Breast epithelium (tissue), 4 donors: ENCODE measurements around the gene UBL3. TPM values are rescaled to one million over a fixed set of nuclear protein-coding genes. Genes with fewer than 3 reads are reported as not detected.
A peak's percentile ranks its signal among the peaks of the same experiment; 100 is the strongest.

ENCODE experiments used
- DNase-seq, 2 donors: peaks; one replicate each; pipeline ENCODE4 v3.0.0-alpha.2; 2019; ENCODE audit warnings: low spot score in 2 of 2
- H3K27ac ChIP-seq, 2 donors: fragments of 200-600 bp; sonication (generic) in 1 of 2; one replicate each; pipeline ENCODE4 v1.5.1; 2016 to 2019; ENCODE audit warnings: mild to moderate bottlenecking in 1 of 2
- H3K27me3 ChIP-seq, 2 donors: fragments of 200-600 bp; sonication (generic) in 1 of 2; one replicate each; pipeline versions ENCODE4 v1.5.1 to v1.6.0; 2017 to 2019; ENCODE audit warnings: control low read depth in 1 of 2, mild to moderate bottlenecking in 1 of 2
- H3K36me3 ChIP-seq: fragments of 200-600 bp; one replicate; pipeline ENCODE4 v1.5.1; 2019
- H3K4me1 ChIP-seq, 2 donors: fragments of 200-600 bp; sonication (generic); one replicate each; pipeline ENCODE4 v1.5.1; 2016 to 2019; ENCODE audit warnings: control low read depth in 1 of 2
- H3K4me3 ChIP-seq, 3 donors: fragments of 200-600 bp; sonication (generic); 1 replicate in 2 of 3; 2 replicates in 1 of 3; pipeline ENCODE4 v1.5.1; 2016 to 2019; ENCODE audit warnings: mild to moderate bottlenecking in 3 of 3, moderate library complexity in 2 of 3
- H3K9me3 ChIP-seq, 2 donors: fragments of 200-600 bp; sonication (generic) in 1 of 2; one replicate each; pipeline ENCODE4 v1.5.1; 2016 to 2019; ENCODE audit warnings: control low read depth in 1 of 2
- CTCF ChIP-seq, 3 donors: fragments of 450-650 bp; IDR thresholded peaks; one replicate each; pipeline ENCODE4 v1.5.1; 2016 to 2017; ENCODE audit warnings: antibody characterized with exemption in 3 of 3, mild to moderate bottlenecking in 3 of 3, moderate library complexity in 3 of 3
- POLR2A ChIP-seq: fragments of 450-650 bp; IDR thresholded peaks from one replicate; pipeline ENCODE4 v1.6.1; 2016; ENCODE audit warnings: antibody characterized with exemption, mild to moderate bottlenecking, moderate library complexity
- POLR2AphosphoS5 ChIP-seq, 3 donors: sonication (generic); formaldehyde crosslinking; IDR thresholded peaks; one replicate each; pipeline ENCODE4 v1.6.1; 2017; ENCODE audit warnings: antibody characterized with exemption in 3 of 3
- intact Hi-C: fragments of 100-400 bp; cut with DNase I; formaldehyde crosslinking; loops from one replicate; pipeline ENCODE4 v1.15.1; 2023; ENCODE audit warnings: low total_unique reads
- total RNA-seq, 3 donors: library from RNA; depleted of rRNA; stranded (reverse); fragments of >200 nt; gene quantifications; one replicate each; pipeline ENCODE4 v1.1.0, GENCODE V29; 2016

The UBL3 gene
- total RNA-seq, 3 donors from 2014 or later = 32.4 to 60.7 (median 36.6) TPM

GRCh38 chr13:29858231-29858630 lies 7.8 kb upstream of the UBL3 start:
- Histone ChIP-seq H3K36me3 (no peaks in the 10 kb centered on the region), H3K4me1 (no peaks in the 10 kb centered on the region), H3K4me3 (no peak overlapping the region), H3K9me3 (no peaks in the 10 kb centered on the region), H3K27ac (no peak overlapping the region), H3K27me3 (no peaks in the 10 kb centered on the region)
- intact Hi-C loops = no loop called here
- DNase-seq = no peak
- no peak for TF ChIP-seq CTCF (IDR thresholded peaks at IDR 0.05)
- TF ChIP-seq POLR2AphosphoS5 (IDR thresholded peaks at IDR 0.05) = no peak
- no peak for TF ChIP-seq POLR2A

GRCh38 chr13:29857085-29857484 lies 6.7 kb upstream of the UBL3 start:
- DNase-seq = no peak
- intact Hi-C loops = no loop called here
- Histone ChIP-seq H3K4me1 (no peaks in the 10 kb centered on the region), H3K9me3 (no peaks in the 10 kb centered on the region), H3K4me3 (no peak overlapping the region), H3K27me3 (no peaks in the 10 kb centered on the region), H3K27ac (no peak overlapping the region), H3K36me3 (no peaks in the 10 kb centered on the region)
- TF ChIP-seq POLR2AphosphoS5 (IDR thresholded peaks at IDR 0.05) = no peak
- no peak for TF ChIP-seq CTCF (IDR thresholded peaks at IDR 0.05)
- TF ChIP-seq POLR2A = no peak

- Histone ChIP-seq H3K27me3 (no peaks in the 10 kb centered on the region), H3K9me3 (no peaks in the 10 kb centered on the region), H3K27ac (no peak overlapping the region), H3K36me3 (no peaks in the 10 kb centered on the region), H3K4me1 (no peaks in the 10 kb centered on the region), H3K4me3 (no peak overlapping the region)
- intact Hi-C loops = no loop called here
- no peak for DNase-seq
- no peak for TF ChIP-seq CTCF (IDR thresholded peaks at IDR 0.05)
- no peak for TF ChIP-seq POLR2A
- no peak for TF ChIP-seq POLR2AphosphoS5 (IDR thresholded peaks at IDR 0.05)
Observed at GRCh38 chr13:29856426-29856825, 6.0 kb upstream of the UBL3 start.

GRCh38 chr13:29855784-29856183 lies 5.4 kb upstream of the UBL3 start:
- intact Hi-C loops = no loop called here
- Histone ChIP-seq H3K9me3 (no peaks in the 10 kb centered on the region), H3K4me3 (no peak overlapping the region), H3K27ac (peak overlapping the region; percentile 2 to 48), H3K4me1 (no peaks in the 10 kb centered on the region), H3K27me3 (no peaks in the 10 kb centered on the region), H3K36me3 (no peaks in the 10 kb centered on the region)
- no peak for DNase-seq
- TF ChIP-seq CTCF (IDR thresholded peaks at IDR 0.05) (no peak), POLR2A (no peak), POLR2AphosphoS5 (IDR thresholded peaks at IDR 0.05) (no peak)

GRCh38 chr13:29855009-29855408 lies 4.6 kb upstream of the UBL3 start:
- Histone ChIP-seq H3K27ac (no peak overlapping the region), H3K27me3 (no peaks in the 10 kb centered on the region), H3K4me1 (no peaks in the 10 kb centered on the region), H3K9me3 (no peaks in the 10 kb centered on the region), H3K4me3 (no peak overlapping the region), H3K36me3 (no peaks in the 10 kb centered on the region)
- intact Hi-C loops = no loop called here
- no peak for TF ChIP-seq CTCF (IDR thresholded peaks at IDR 0.05)
- TF ChIP-seq POLR2AphosphoS5 (IDR thresholded peaks at IDR 0.05) = no peak
- no peak for TF ChIP-seq POLR2A
- no peak for DNase-seq
